GM21619 (cell line): ENCODE results near the gene PKLR.
"Not testable (repeated sequence)": the region's sequence is repeated elsewhere in the genome, so short reads cannot be mapped to it uniquely, and the experiment has no call there.

Source experiments
- ATAC-seq: cut with Tn5 transposase; IDR thresholded peaks from one replicate; pipeline ENCODE4 v1.9.1; 2021; ENCODE audit not compliant: unreplicated experiment

PKLR gene

GRCh38 chr1:155301342-155301841 lies at the start of gene PKLR:
Gene PKLR (minus strand): TSS chr1:155301438. CDS start chr1:155301395, 43 bp downstream.
- no peak for ATAC-seq

DNA sequence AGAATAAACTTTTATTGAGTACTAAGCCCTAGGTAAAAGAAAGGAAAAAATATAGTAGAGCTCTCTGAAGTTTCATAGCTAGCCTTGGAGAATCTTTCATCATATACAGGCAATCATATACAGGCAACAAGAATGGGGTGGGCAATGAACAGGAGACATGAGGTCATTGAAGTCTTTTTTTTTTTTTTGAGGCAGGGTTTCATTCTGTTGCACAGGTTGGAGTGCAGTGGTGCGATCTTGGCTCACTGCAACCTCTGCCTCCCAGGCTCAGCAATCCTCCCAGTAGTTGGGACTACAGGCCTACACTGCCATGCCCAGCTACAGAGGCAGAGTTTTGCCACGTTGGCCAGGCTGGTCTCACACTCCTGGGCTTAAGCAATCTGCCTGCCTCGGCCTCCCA lies 41.6 kb upstream of the PKLR start:
- no peak for ATAC-seq

GRCh38 chr1:155339515-155340097 lies 38.4 kb upstream of the PKLR start:
- ATAC-seq: no peak

DNA sequence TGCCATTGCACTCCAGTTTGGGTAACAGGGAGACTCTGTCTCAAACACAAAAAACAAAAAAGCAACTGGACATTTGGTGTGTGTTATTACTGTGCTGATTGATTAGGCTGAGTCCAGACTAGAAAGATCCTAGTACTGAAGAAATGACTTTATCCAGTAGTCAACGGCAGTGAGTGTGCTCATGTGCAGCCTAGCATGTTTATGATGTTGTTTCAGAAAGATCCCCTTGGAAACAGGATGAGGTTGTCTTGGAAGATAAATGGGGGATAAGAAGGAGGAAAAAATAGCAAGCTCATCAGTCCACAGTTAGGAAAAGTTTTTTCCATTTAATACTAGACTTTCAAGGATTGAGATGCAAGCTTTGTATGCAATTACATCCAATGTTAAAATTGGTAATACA lies 33.7 kb upstream of the PKLR start:
- ATAC-seq: no peak

- ATAC-seq: no peak
Observed at GRCh38 chr1:155329980-155330598, 28.9 kb upstream of the PKLR start.

DNA sequence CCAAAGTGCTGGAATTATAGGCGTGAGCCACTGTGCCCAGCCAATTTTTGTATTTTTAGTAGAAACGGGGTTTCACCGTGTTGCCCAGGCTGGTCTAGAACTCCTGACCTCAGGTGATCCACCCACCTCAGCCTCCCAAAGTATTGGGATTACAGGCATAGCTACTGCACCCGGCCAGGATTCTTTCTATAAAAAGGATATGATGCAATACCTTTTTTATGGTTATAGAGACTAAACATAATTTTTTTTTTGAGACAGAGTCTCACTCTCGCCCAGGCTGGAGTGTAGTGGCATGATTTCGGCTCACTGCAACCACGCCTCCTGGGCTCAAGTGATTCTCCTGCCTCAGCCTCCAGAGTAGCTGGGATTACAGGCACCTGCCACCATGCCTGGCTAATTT lies 27.6 kb upstream of the PKLR start:
- ATAC-seq: not testable (repeated sequence)

DNA sequence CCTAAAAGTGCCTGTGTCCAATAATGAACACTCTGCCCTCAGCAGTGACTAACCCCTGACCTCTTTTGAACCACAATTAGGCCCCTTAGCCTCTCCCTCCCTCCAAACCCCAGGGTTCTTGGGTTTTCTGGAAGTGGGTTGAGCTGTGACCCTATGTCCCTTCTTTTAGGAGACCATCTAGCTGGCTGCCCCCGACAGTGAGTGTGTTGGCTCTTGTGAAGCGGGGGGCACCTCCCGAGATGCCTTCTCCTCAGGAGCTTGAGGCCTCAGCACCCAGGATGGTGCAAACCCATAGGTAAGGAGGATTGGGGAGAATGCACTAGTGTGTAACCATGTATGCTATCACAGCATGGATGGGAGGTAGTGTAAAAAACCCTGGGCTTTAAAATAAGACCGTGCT lies 26.7 kb upstream of the PKLR start:
- no peak for ATAC-seq

GRCh38 chr1:155326631-155327037 lies 25.4 kb upstream of the PKLR start:
- no peak for ATAC-seq

DNA sequence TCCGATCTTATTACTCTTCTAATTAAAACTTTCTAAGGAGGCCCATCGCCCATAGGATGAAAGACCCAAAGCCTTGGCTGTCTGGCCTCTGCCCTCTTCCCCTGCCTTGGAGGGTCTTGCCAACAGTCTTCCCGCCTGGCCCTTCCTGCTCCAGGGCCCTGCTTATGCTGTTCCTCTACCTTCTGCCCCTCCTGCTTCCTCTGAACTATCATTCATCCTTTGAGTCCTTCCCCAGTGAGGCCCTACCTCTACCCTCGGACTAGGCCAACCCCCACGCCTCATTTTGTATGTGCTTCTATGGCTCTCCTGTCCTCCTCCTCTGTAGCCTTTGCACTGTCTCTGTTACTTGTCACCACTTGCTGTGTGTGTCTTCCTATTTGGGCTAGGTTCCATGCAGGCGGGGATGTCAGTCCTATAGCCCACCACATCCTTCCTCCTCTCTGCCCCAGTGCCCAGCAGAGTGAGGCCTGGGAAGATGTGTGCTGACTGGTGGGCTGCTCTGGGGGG lies 24.8 kb upstream of the PKLR start:
- no peak for ATAC-seq

DNA sequence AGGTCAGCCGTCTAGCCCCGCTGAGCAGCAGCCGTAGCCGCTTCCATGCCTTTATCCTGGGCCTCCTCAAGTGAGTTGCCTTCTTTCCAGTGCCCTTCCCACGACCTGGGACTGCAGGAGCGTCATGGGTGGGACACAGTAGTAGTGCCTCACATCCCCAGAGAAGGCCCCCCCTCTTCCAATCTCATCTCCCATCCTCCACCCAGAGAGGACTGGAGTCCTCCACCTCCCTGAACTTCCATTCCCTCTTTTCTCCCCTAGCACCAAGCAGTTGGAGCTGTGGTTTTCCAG lies 24.3 kb upstream of the PKLR start:
- no peak for ATAC-seq

DNA sequence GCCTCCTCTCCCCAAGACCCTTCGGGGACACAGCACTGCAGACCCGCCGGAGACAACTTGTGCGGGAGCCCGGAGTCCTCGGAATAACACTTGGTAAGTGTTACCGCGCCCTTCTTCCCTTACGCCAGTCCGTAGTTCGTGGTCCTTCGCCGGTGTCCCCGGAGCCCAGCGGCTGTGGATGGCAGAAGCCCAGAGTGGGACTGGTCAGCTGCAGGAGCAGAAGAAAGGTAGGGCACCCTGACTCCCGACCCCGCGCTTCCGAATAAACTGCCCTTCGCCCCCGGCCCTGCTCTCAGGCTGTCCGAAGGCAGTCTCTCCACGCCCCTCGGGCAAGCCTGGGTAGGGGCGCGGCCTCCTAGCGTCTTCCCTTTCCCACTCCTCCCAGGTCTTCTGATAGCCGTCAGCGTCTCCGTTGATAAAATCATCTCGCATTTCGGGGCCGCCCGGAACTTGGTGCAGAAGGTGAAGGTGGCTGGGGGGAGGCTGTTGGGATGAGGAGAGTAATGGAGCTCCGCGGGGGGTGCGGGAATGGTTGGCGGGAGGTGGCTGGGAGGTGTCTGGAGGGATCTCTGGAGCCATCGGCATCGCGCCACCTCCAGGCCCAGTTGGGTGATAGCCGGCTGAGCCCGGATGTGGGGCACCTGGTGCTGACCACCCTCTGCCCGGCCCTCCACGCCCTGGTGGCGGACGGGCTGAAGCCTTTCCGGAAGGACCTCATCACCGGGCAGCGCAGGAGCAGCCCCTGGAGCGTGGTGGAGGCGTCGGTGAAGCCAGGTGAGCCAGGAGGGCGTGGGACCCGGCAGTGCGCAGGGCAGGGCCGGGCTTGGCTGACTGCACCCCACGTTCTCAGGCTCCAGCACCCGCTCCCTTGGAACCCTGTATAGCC lies 23.7 kb upstream of the PKLR start:
- ATAC-seq: no peak

GRCh38 chr1:155324037-155324716 lies 22.9 kb upstream of the PKLR start:
- peak; percentile 65 for ATAC-seq

GRCh38 chr1:155323729-155324036 lies 22.4 kb upstream of the PKLR start:
- ATAC-seq: peak; percentile 33

- peak; percentile 31 for ATAC-seq
Observed at GRCh38 chr1:155322953-155323728, 21.9 kb upstream of the PKLR start.

DNA sequence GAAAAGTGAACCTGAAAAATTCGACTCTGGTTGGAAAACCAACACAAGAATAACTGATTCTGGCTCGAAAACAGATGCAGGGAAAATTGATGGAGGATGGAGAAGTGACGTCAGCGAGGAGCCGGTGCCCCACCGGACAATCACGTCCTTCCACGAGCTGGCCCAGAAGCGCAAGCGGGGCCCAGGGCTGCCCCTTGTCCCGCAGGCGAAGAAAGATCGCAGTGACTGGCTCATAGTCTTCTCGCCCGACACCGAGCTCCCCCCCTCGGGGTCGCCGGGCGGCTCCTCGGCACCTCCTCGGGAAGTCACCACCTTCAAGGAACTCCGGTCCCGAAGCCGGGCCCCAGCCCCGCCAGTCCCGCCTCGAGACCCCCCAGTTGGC lies 21.3 kb upstream of the PKLR start:
- no peak for ATAC-seq

DNA sequence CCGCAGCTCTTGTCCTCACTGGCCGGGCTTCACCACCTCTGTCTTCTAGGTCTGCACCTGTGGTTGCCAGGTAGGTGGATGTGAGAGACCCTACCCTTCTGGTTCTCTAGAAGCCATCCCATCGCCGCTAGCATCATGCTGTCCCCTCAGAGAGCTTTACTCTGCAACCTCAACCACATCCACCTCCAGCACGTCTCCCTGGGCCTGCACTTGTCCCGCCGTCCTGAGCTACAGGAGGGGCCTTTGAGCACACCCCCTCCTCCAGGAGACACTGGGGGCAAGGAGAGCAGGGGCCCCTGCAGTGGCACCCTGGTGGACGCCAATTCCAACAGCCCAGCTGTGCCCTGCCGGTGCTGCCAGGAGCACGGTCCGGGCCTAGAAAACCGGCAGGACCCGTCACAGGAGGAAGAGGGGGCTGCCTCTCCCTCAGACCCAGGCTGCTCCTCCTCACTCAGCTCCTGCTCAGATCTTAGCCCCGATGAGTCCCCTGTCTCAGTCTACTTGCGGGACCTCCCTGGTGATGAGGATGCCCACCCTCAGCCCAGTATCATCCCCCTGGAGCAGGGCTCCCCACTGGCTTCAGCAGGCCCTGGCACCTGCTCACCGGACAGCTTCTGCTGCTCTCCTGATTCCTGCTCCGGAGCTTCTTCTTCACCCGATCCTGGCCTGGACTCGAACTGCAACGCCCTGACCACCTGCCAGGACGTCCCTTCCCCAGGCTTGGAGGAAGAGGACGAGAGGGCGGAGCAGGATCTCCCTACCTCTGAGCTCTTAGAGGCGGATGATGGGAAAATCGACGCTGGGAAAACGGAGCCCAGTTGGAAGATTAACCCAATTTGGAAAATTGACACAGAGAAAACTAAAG lies 20.6 kb upstream of the PKLR start:
- ATAC-seq: no peak

DNA sequence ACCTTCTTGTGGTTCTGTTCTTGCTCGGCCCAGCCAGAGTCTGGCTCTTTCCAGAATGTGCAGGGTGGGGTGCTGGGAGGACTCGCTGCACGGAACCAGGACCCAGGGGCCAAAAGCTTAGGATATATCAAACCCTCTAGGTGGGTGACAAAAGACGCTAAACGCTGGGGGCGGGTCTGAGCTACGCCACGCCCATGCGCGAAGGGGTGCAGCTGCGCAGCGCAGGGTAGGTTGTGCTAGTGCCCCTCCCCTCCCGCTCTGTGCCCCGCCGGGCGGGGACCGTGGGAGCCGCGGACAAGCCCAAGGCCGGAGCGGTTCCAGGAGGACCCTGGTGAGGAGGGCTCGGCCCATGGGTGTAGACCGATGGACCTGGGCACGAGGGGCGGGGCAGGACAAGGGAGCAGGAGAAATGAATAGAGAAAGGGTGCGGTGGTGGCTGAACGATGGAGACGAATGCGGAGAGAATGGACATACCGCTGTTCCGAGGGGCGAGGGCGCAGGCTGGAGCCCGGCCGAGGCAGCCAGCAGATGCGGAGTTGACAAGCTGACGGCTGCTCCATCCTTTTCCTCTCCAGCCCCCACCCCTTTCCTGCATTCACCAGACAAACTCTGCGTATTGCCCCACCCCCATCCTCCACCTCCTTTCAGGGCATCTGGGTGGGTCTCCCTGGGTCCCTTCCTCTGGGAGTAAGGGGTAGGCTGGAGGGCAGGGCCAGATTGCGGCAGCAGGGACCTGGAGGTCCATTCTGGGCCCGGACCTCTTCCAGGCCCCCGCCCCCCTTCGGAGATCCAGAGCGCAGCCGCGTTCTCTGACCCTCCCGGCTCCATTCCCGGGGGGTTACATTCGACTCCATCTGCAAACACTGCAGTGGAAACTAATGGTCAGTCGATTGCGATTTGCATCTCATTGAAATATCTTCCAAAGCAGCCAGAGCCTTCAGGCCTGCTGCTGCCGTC lies 19.7 kb upstream of the PKLR start, which contains the start of gene RUSC1:
TSS of gene RUSC1 (plus strand) at position 234 of the 957 bp plus-strand sequence. CDS start 880 bp downstream, outside the sequence.
- ATAC-seq: no peak

- no peak for ATAC-seq
Observed at GRCh38 chr1:155320252-155320651, 19.0 kb upstream of the PKLR start.

DNA sequence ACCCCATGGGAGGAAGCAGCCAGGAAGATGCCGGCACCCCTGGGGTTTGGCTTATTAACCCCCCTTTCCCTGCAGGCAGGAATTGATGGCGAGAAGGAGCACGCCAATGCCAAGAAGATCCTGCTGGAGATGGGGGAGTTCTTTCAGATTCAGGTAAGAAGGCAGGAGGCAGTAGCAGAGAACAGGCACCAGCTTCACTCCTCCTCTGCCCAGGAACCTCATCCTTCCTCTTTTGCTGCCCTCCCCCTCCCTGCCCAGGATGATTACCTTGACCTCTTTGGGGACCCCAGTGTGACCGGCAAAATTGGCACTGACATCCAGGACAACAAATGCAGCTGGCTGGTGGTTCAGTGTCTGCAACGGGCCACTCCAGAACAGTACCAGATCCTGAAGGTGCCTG lies 18.3 kb upstream of the PKLR start:
- no peak for ATAC-seq
